Tibial nerve (tissue), 4 donors: ENCODE measurements around the gene AADACL4. TPM values are rescaled to one million over a fixed set of nuclear protein-coding genes. Genes with fewer than 3 reads are reported as not detected.
"Not testable (repeated sequence)": the region's sequence is repeated elsewhere in the genome, so short reads cannot be mapped to it uniquely, and the experiment has no call there.

ENCODE experiments used
- DNase-seq, 2 donors: peaks; one replicate each; pipeline ENCODE4 v3.0.0-alpha.2; 2019; ENCODE audit warnings: low spot score in 2 of 2
- H3K27ac ChIP-seq, 4 donors: fragments of 200-600 bp; sonication (generic) in 3 of 4; one replicate each; pipeline ENCODE4 v1.5.1; 2017 to 2019; ENCODE audit warnings: mild to moderate bottlenecking in 1 of 4
- H3K27me3 ChIP-seq, 2 donors: fragments of 200-600 bp; sonication (generic) in 1 of 2; one replicate each; pipeline versions ENCODE4 v1.5.1 to v1.6.0; 2017 to 2019
- H3K36me3 ChIP-seq, 3 donors: fragments of 200-600 bp; sonication (generic); one replicate each; pipeline ENCODE4 v1.5.1; 2018 to 2019
- H3K4me1 ChIP-seq, 4 donors: fragments of 200-600 bp; sonication (generic) in 3 of 4; one replicate each; pipeline ENCODE4 v1.5.1; 2017 to 2019
- H3K4me3 ChIP-seq, 4 donors: fragments of 200-600 bp; sonication (generic) in 3 of 4; one replicate each; pipeline ENCODE4 v1.5.1; 2017 to 2019; ENCODE audit warnings: mild to moderate bottlenecking in 1 of 4, moderate library complexity in 1 of 4
- H3K9me3 ChIP-seq, 4 donors: fragments of 200-600 bp; sonication (generic) in 3 of 4; one replicate each; pipeline ENCODE4 v1.5.1; 2017 to 2019
- CTCF ChIP-seq, 5 experiments: fragments of 200-600 bp in 3 of 5; fragments of 450-650 bp in 2 of 5; sonication (generic) in 3 of 5; IDR thresholded peaks; one replicate each; pipeline ENCODE4 v1.5.1; 2016 to 2019; ENCODE audit warnings: antibody characterized with exemption in 5 of 5, mild to moderate bottlenecking in 3 of 5, moderate library complexity in 2 of 5
- EP300 ChIP-seq, 2 donors: sonication (generic); formaldehyde crosslinking; IDR thresholded peaks; one replicate each; pipeline ENCODE4 v1.6.1; 2017; ENCODE audit warnings: antibody characterized with exemption in 2 of 2, mild to moderate bottlenecking in 1 of 2
- POLR2A ChIP-seq, 2 donors: fragments of 450-650 bp; IDR thresholded peaks; one replicate each; pipeline ENCODE4 v1.6.1; 2017; ENCODE audit warnings: antibody characterized with exemption in 2 of 2, mild to moderate bottlenecking in 2 of 2, moderate library complexity in 2 of 2
- WGBS, 2 donors: methylation state at CpG; one replicate each; pipeline ENCODE4 v1.1.5; 2018; 5-methylcytosine and 5-hydroxymethylcytosine counted together
- total RNA-seq, 4 donors: library from RNA; depleted of rRNA; stranded (reverse); fragments of >200 nt; gene quantifications; one replicate each; pipeline ENCODE4 v1.1.0, GENCODE V29; 2016

Gene AADACL4
- total RNA-seq, 4 donors from 2014 or later = not detected

GRCh38 chr1:12640237-12640957 lies 3.5 kb upstream of the AADACL4 start:
- DNase-seq = no peak
- H3K27me3 ChIP-seq = no peaks in the 10 kb centered on the region
- peaks cover 0 to 13% (median 0%) of the 10 kb centered on the region in 4 donors for H3K4me1 ChIP-seq
- H3K9me3 ChIP-seq = peaks cover 0 to 26% (median 5%) of the 10 kb centered on the region in 4 donors
- H3K36me3 ChIP-seq = no peaks in the 10 kb centered on the region
- WGBS, 2 donors = 84 to 89% methylated on average over 7 of the region's 7 CpGs
- TF ChIP-seq EP300 (IDR thresholded peaks at IDR 0.05) (no peak), CTCF (IDR thresholded peaks at IDR 0.05) (no peak), POLR2A (IDR thresholded peaks at IDR 0.05) (no peak)
- no peak overlapping the region for H3K27ac ChIP-seq
- H3K4me3 ChIP-seq = no peak overlapping the region

- Histone ChIP-seq H3K4me1 (peaks cover 0 to 13% (median 0%) of the 10 kb centered on the region in 4 donors), H3K27ac (no peak overlapping the region), H3K27me3 (no peaks in the 10 kb centered on the region), H3K4me3 (no peak overlapping the region), H3K9me3 (peaks cover 0 to 26% (median 5%) of the 10 kb centered on the region in 4 donors), H3K36me3 (no peaks in the 10 kb centered on the region)
- TF ChIP-seq EP300 (IDR thresholded peaks at IDR 0.05) (no peak), CTCF (IDR thresholded peaks at IDR 0.05) (no peak), POLR2A (IDR thresholded peaks at IDR 0.05) (no peak)
- DNase-seq = no peak
Observed at GRCh38 chr1:12640958-12641272, 3.0 kb upstream of the AADACL4 start.

DNA sequence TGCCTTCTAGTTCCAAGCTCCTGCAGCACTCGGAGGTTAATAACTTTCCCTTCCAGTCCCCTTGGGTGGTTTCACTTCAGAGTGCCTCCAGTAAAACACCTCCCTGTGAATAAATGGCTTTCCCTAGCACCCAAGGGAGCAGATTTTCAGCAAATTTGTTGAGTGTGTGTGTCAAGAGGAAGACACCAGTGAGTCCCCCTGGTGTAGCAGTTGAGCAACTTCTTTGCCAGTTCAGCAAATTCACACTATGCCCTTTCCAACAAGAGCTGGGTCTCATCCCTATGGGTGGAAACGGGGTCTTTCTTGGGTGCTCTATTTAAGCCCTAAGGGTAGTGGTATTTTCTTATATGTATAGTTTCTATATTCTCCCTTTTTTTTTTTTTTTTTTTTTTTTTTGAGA lies 806 bp upstream of the AADACL4 start:
- TF ChIP-seq POLR2A (IDR thresholded peaks at IDR 0.05) = no peak
- no peak for TF ChIP-seq CTCF (IDR thresholded peaks at IDR 0.05)
- TF ChIP-seq EP300 (IDR thresholded peaks at IDR 0.05) = no peak
- no peak overlapping the region for H3K27ac ChIP-seq
- H3K36me3 ChIP-seq = no peaks in the 10 kb centered on the region
- H3K4me1 ChIP-seq = no peaks in the 10 kb centered on the region
- DNase-seq = no peak
- no peak overlapping the region for H3K4me3 ChIP-seq
- 96 to 100% methylated on average over 2 of the region's 2 CpGs for WGBS, 2 donors
- H3K9me3 ChIP-seq = peaks cover 0 to 26% (median 5%) of the 10 kb centered on the region in 4 donors
- no peaks in the 10 kb centered on the region for H3K27me3 ChIP-seq

GRCh38 chr1:12644237-12644636 lies 352 bp downstream of the AADACL4 start:
- Histone ChIP-seq H3K9me3 (peaks cover 0 to 23% (median 5%) of the 10 kb centered on the region in 4 donors), H3K4me3 (no peak overlapping the region), H3K36me3 (no peaks in the 10 kb centered on the region), H3K4me1 (no peaks in the 10 kb centered on the region), H3K27ac (no peak overlapping the region), H3K27me3 (no peaks in the 10 kb centered on the region)
- 80 to 83% methylated on average over 2 of the region's 2 CpGs for WGBS, 2 donors
- TF ChIP-seq EP300 (IDR thresholded peaks at IDR 0.05) (no peak), CTCF (IDR thresholded peaks at IDR 0.05) (no peak), POLR2A (IDR thresholded peaks at IDR 0.05) (no peak)
- DNase-seq = no peak

DNA sequence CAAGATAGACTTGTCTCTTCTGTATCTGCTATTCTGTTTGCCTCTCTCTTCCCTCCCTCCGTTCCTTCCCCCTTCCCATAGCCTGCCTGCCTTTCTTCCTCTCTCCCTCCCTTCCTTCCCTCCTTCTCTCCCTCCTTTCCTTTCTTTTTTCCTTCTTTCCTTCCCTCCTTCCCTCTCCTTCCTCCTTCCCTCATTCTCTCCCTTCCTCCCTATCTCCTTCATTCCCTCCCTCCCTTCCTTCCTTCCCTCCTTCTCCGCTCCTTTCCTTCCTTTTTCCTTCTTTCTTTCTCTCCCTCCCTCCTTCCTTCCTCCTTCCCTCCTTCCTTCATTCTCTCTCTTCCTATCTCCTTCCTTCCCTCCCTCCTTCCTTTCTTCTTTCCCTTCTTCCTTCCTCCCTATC lies 944 bp downstream of the AADACL4 start:
- no peak for DNase-seq
- Histone ChIP-seq H3K36me3 (no peaks in the 10 kb centered on the region), H3K27ac (no peak overlapping the region), H3K27me3 (no peaks in the 10 kb centered on the region), H3K9me3 (peaks cover 0 to 17% (median 5%) of the 10 kb centered on the region in 4 donors), H3K4me1 (no peaks in the 10 kb centered on the region), H3K4me3 (no peak overlapping the region)
- TF ChIP-seq CTCF (IDR thresholded peaks at IDR 0.05) (no peak), POLR2A (IDR thresholded peaks at IDR 0.05) (no peak), EP300 (IDR thresholded peaks at IDR 0.05) (no peak)
- 91 to 93% methylated on average over 2 of the region's 2 CpGs for WGBS, 2 donors

DNA sequence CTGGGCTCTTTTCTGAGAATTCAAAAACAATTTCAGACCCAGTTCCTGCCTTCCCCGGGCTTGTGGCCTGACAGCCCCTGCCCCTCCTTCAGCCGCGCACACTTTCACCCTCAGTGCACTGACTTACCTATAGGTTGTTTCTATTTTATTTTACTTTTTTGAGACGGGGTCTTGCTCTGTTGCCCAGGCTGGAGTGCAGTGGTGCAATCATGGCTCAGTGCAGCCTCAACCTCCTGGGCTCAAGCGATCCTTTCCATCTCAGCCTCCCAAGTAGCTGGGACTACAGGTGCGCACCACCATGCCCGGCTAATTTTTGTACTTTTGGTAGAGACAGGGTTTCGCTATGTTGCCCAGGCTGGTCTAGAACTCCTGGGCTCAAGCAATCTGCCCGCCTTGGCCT lies 1.5 kb downstream of the AADACL4 start:
- DNase-seq, H3K27me3 ChIP-seq, H3K4me3 ChIP-seq, H3K27ac ChIP-seq, H3K36me3 ChIP-seq, H3K4me1 ChIP-seq: not testable (repeated sequence)
- peaks cover 0 to 11% (median 3%) of the 10 kb centered on the region in 4 donors for H3K9me3 ChIP-seq
- WGBS, 2 donors = 91 to 95% methylated on average over 9 of the region's 9 CpGs
